NCI-H748 treated with DMSO at 0.1 percent for 48 hours (cell line): ENCODE results near the gene HYOU1.
"Not testable (repeated sequence)": the region's sequence is repeated elsewhere in the genome, so short reads cannot be mapped to it uniquely, and the experiment has no call there.

Source experiments
- DNase-seq: peaks from one replicate; lab custom pipeline; 2025; lab: John Stamatoyannopoulos, UW

HYOU1 gene

GRCh38 chr11:119019996-119020395 lies 37.0 kb downstream of the HYOU1 start:
- no peak for DNase-seq

GRCh38 chr11:119018074-119018938 lies 38.7 kb downstream of the HYOU1 start, which contains the start of the genes RPS25 and TRAPPC4:
RPS25 (minus strand) TSS chr11:119018343; CDS start chr11:119018284, 59 bp downstream.
TRAPPC4 (plus strand) TSS chr11:119018766; CDS start chr11:119018796, 30 bp downstream.
- peak; percentile 74 for DNase-seq

DNA sequence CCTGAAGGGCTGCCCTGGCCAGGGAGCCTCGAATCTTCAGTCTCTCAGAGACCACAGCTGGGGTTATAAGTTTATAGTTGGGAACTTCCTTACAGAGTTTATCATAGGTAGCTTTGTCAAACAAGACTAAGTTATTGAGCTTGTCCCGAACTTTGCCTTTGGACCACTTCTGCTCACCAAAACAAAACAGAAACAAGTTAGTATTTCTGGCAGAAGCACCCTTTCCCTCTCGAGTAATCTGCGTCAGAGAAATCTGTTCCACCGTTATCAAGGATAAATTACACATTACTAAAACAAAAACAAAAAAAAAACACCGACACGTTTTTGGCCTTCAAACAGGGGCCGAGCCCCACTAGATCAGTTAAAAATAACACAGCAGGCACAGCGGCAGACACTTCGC lies 39.6 kb downstream of the HYOU1 start:
- not testable (repeated sequence) for DNase-seq

GRCh38 chr11:119016216-119017009 lies 40.6 kb downstream of the HYOU1 start:
- DNase-seq = no peak

DNA sequence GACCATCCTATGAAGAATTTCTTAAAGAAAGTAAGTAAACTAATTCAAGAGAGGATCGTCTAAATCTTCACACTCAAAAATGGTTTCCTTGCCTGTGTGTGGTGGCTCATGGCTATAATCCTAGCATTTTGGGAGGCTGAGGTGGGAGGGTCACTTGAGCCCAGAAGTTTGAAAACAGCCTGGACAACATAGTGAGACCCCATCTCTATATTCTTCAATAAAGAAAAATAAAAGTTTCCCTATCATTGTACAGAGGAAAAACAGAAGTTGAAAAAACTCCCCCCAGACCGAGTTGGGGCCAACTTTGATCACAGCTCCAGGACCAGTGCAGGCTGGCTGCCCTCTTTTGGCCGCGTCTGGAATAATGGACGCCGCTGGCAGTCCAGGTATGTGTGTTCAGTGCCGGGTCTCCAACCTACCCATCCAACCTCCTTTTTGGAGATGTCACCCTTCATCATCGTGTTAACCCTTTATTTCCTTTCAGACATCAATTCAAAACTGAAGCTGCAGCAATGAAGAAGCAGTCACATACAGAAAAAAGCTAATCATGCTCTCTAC lies 41.9 kb downstream of the HYOU1 start:
- DNase-seq = no peak

GRCh38 chr11:119014209-119014924 lies 42.6 kb downstream of the HYOU1 start:
- DNase-seq = no peak

GRCh38 chr11:119012629-119013170 lies 44.3 kb downstream of the HYOU1 start:
- DNase-seq = no peak

GRCh38 chr11:119011476-119012053 lies 45.4 kb downstream of the HYOU1 start:
- no peak for DNase-seq

- DNase-seq = no peak
Observed at GRCh38 chr11:119006656-119007055, 50.3 kb downstream of the HYOU1 start.

GRCh38 chr11:119000906-119001305 lies 56.1 kb downstream of the HYOU1 start:
- DNase-seq = no peak

DNA sequence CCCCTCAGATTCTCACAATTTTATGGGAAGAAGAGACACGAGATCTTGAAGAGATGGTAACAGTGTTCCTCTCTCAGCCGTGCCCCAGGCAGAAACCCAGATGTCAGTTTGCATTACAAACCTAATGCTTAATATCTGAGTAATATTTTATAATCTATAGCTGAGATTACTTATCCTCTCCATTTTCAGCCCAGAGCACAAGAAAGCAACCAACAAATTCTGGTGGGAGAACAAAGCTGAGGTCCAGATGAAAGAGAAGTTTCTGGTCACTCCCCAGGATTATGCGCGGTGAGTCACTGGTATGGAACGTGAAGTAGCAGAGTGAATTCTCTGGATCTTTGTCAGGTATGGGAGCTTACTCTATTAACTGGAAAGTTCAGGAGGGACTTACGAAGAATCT lies 58.2 kb downstream of the HYOU1 start:
- DNase-seq = no peak

- no peak for DNase-seq
Observed at GRCh38 chr11:118998388-118998717, 58.7 kb downstream of the HYOU1 start.

DNA sequence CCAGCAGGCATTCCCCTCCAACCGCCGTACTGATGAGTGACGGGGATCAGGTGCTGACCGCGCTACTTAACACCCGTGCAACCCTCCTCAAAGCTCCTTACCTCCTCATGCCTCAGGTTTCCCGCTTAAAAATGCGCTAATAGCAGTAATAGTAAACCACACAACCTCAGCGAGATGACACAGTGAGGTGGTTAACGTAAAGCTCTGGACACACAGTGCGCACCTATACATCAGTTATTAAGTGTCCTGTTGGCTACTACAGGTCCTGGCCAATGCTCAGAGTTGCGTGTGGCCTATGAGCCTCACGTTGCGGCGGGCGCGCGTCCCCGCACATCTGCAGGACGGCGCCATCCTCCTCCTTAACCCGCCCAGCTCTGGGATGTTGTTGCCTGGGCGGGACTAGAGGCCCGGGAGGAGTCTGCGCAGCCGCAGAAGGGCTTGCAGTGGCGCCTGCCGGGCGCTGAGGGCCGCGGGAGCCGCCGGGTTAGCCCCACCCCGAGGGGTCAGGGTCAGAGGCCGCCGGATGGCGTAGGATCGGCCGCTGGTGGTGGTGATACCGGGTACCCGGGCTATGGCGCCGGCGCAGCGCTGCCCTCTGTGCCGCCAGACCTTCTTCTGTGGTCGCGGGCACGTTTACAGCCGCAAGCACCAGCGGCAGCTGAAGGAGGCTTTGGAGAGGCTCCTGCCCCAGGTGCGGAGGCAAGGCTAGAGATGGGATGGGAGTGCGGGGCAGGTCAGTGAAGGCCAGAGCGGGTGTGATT lies 59.2 kb downstream of the HYOU1 start, which contains the start of gene CENATAC:
TSS of gene CENATAC (plus strand) at position 512 of the 761 bp plus-strand sequence. CDS start at position 572, 60 bp downstream.
- peak; percentile 61 for DNase-seq

- DNase-seq = no peak
Observed at GRCh38 chr11:118996926-118997626, 59.9 kb downstream of the HYOU1 start.
